ENCODE data around the gene C22orf39.

Gene C22orf39

DNA sequence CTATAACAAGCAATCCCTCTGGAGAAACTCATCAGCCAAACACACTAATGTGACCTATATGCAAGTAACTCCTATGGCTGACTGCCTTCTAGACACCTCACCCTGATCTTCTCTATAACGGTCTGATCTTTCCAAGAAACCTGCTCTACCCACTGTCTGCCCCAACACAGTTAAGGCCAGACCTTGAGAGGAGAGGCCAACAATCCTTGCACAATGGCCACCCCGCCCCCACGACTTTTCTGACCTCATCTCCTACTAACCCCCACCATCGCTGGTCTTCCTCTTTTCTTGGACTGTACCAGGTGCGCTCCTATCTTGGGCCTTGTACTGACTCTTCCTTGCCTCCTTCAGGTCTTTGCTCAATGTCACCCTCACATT, 28.4 kb downstream of the C22orf39 start:
- DNase-seq (ENCODE audit: extremely low read depth, low read depth): no peak
- TF ChIP-seq, protein P1, sequence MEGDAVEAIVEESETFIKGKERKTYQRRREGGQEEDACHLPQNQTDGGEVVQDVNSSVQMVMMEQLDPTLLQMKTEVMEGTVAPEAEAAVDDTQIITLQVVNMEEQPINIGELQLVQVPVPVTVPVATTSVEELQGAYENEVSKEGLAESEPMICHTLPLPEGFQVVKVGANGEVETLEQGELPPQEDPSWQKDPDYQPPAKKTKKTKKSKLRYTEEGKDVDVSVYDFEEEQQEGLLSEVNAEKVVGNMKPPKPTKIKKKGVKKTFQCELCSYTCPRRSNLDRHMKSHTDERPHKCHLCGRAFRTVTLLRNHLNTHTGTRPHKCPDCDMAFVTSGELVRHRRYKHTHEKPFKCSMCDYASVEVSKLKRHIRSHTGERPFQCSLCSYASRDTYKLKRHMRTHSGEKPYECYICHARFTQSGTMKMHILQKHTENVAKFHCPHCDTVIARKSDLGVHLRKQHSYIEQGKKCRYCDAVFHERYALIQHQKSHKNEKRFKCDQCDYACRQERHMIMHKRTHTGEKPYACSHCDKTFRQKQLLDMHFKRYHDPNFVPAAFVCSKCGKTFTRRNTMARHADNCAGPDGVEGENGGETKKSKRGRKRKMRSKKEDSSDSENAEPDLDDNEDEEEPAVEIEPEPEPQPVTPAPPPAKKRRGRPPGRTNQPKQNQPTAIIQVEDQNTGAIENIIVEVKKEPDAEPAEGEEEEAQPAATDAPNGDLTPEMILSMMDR (IDR thresholded peaks at IDR 0.05; ENCODE audit: low read depth, low read length, missing control alignments): no peak
- no peak overlapping the region for H3K4me3 ChIP-seq (replicated peaks; ENCODE audit: low read depth, low read length)

DNA sequence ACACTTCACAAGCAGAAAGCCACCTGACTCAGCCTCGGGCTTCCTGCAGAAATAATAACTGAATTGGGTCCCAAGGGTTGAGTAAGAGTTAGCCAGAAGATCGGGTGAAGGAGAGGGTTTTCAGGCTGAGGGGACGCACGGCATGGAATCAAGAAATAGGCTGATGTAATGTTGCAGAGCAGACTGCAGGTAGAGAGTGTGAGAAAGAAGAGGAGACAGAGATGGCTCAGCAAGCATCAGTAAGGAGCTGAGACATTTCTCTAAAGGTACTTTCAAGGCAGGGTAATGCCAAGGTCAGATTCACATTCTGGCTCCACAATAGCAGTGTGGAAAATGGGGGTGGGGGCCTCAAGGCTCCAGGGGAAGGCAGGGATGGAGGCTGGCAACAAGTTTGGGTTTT, 34.6 kb downstream of the C22orf39 start:
- no peak for DNase-seq (ENCODE audit: extremely low read depth, low read depth)

DNA sequence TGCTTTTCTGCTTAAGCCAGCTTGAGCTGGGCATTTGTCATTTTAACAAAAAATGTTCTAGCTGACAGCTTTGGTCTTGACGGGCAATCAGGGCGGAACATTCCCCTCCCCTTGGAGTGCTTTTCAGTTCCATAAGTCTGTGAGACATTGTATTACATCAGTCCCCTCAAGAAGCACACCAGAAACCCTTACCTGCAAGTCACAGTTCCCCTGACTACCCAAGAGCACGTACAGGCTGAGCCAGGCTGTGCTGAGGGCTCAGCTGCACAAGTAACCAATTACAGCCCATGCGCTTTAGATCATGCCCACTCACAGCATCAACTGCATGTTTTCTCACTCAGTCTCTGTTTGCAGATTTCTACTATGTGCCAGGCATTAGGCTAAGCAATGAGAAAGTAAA, 35.0 kb downstream of the C22orf39 start:
- no peak overlapping the region for H3K4me3 ChIP-seq (replicated peaks; ENCODE audit: low read depth, low read length)
- DNase-seq (ENCODE audit: extremely low read depth, low read depth): no peak
- TF ChIP-seq, protein P1 (IDR thresholded peaks at IDR 0.05; ENCODE audit: low read depth, low read length, missing control alignments): no peak

More for the DNA sequence above, 34.6 kb downstream of the C22orf39 start:
- H3K4me3 ChIP-seq (replicated peaks; ENCODE audit: low read depth, low read length): no peak overlapping the region
- TF ChIP-seq, protein P1 (IDR thresholded peaks at IDR 0.05; ENCODE audit: low read depth, low read length, missing control alignments): no peak

DNA sequence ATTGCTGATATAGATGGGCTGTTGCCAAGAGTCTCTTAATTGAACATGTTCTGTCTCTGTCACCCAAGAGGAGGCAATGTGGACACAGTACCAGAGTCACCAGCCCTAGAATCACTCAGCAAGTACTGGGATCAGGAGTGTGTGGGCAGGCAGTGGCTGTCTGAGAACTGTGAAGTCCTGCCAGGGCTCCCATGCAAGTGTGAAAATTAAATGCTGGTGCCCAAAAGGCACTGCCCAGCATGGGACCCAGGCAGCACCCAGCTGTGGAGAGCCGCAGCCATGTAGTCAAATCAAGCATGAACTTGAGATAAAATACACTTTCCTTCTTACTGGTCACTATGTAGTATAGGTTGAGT, 35.8 kb downstream of the C22orf39 start:
- no peak overlapping the region for H3K4me3 ChIP-seq (replicated peaks; ENCODE audit: low read depth, low read length)
- TF ChIP-seq, protein P1 (IDR thresholded peaks at IDR 0.05; ENCODE audit: low read depth, low read length, missing control alignments): no peak
- no peak for DNase-seq (ENCODE audit: extremely low read depth, low read depth)

DNA sequence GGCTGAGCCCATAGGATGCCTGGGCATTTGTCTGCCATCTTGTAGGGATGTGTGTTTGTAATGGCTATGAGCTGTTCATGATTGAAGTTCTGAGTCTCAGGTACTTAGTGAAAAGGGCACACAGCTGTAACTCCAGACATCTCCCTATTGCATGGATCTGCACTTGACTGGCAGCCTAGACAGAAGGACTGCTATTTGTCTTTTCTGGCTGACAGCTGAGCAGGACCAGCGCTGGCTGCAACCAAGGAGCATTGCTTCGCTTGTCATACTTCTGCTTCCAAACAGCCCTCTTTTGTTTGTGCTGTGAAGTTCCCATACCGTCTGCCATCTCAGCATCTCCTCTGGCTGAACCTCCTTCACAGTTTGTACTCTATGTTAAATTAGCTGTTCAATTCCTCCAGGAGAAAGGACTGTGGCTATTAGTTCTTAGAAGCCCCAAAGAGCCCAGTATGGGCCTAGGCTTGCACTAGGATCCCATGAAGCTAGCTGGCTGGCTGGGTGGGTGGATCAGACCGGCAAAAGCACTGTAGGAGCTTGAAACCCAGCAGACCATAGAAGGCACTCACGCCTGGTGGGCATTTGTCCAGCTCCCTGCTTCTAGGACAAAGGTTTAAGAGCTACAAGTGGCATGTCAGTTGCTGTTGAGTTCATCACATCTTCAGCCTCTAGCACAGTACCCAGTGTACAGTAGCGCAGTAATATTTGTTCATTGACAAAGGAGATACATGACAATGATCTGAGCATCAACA, 36.4 kb downstream of the C22orf39 start:
- TF ChIP-seq, protein P1 (IDR thresholded peaks at IDR 0.05; ENCODE audit: low read depth, low read length, missing control alignments): no peak
- H3K4me3 ChIP-seq (replicated peaks; ENCODE audit: low read depth, low read length): no peak overlapping the region
- DNase-seq (ENCODE audit: extremely low read depth, low read depth): no peak

DNA sequence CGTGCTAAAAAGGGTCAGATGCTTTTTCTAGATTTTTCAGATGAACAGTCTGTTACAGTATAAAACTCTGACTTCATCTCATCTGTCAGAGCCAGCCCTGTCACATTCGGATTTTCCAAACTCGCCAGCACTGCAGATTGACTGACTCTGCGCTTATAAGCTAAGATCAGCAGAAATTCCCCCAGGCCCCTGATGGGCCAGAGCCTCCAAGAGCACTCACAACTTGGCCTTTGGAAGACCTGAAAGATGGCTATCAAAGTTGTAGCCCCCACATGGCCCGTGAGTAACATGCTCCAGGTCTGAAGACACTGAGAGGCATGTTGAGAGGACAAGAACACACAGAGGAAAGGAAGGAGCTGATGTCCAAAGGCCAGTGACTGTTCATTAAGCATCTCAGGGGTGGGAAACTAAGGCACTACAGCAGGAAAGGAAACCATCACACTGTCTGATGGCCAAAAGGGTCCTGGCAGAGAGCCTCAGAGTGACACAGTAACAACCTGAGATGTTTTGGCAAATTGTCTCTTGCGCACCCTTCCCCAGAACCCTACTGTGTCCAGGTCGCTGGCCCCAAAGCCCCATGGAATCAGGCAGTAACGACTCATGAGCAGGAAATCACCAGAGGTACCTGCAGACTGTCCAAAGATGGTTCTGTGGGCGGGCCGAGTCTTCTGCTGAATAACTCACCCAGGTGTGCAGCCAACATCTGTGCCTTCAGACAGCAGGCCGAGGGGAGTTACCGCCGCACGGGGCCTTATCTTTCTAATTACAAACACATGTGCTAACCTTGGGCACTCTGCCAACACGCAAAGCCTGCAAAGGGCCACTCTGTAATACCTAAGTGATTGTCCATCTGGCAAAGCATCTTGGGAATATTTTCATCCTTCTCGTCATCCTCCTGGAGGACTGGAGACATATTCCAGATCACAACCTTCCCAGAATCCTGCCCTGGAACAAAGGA, 39.6 kb downstream of the C22orf39 start:
- TF ChIP-seq, protein P1 (IDR thresholded peaks at IDR 0.05; ENCODE audit: low read depth, low read length, missing control alignments): no peak
- no peak overlapping the region for H3K4me3 ChIP-seq (replicated peaks; ENCODE audit: low read depth, low read length)
- DNase-seq (ENCODE audit: extremely low read depth, low read depth): no peak
